ENCODE results near the gene PI4K2B.
"Not testable (repeated sequence)": the region's sequence is repeated elsewhere in the genome, so short reads cannot be mapped to it uniquely, and the experiment has no call there.

The PI4K2B gene

DNA sequence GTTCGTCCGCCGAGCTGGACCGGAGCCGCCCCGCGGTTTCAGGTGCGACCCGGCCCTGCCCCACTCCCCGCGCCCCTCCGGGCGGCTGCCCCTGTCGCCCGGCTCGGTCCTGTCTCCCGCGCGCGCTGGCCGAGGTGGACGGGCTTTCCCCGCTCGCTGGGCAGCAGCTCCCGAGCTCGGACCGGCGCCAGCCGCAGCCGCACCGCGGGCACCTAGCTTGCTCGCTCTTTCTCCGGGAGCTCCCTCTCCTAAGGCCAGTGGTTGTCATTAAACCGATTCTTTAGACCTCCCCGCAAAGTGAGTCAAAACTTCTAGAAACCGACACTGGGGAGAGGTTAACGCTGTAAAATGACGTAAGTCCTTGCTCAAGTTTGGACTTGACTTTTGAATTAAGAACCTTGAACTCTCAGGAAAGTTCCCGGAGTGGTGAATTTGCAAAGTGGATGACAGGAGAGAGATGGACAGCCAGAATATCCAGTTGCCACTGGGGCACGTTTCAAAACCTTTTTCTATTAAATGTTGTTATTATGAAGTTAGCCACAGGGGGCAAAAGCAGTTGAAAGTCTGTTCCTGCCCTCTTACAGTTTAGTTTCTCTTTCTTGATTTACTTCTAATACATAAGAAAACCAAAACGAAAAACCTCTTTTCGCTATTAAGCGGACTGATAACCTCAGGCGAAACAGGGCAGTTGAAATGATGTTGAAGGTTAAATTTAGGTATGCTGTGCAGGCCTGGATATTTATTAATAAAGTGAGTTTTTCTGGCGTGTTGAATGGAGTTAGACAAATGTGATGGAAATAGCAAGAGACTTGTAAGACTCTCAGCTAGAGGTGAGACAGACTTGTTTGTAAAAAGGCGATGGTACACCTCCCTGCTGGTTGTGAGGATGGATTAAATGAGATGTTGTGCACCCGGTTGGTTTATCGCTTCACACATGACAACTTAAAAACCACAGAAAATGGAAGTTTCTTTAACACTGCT is 847 bp downstream of the PI4K2B start:
- ChIA-PET CTCF (interaction anchor here (0.9 to 1.7 kb wide), 2 partner anchors 78 to 80 kb away, joined by 3 to 6 read pairs; partner anchors contain the start of gene ZCCHC4), POLR2A (interaction anchor here (0.6 to 3.3 kb wide), 6 partner anchors 19 to 78 kb away, joined by 3 to 14 read pairs (median 4); partner anchors contain the start of genes SEPSECS and ZCCHC4)
- DNase-seq (ENCODE audit: extremely low spot score), result peak; percentile 21
- TF ChIP-seq NFRKB (IDR thresholded peaks at IDR 0.05) (no peak), FOXK2 (IDR thresholded peaks at IDR 0.05) (no peak)
- TF ChIP-seq, protein P1, sequence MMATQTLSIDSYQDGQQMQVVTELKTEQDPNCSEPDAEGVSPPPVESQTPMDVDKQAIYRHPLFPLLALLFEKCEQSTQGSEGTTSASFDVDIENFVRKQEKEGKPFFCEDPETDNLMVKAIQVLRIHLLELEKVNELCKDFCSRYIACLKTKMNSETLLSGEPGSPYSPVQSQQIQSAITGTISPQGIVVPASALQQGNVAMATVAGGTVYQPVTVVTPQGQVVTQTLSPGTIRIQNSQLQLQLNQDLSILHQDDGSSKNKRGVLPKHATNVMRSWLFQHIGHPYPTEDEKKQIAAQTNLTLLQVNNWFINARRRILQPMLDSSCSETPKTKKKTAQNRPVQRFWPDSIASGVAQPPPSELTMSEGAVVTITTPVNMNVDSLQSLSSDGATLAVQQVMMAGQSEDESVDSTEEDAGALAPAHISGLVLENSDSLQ (IDR thresholded peaks at IDR 0.05), result peak; percentile 86

DNA sequence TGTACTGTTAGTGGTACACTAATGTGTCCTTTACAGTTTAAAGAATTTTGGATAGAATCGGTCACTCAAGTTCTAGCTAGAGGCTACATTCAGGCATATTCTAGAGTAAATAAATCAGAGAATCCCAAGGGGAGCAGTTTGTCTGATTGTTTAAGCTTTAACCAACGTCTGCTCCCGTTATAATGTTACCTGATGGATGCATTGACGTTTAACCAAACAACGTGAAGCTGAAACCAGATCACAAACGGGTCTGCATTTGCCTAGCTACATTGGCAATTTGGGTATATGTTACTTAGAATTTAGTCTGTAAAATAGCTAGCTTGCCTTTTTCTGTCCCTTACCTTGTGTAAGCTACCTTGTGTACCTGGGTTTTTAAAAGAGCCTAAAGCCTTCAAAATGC is 1.6 kb downstream of the PI4K2B start:
- no peak for DNase-seq (ENCODE audit: extremely low spot score)
- TF ChIP-seq HDGF (IDR thresholded peaks at IDR 0.05; ENCODE audit: borderline replicate concordance), result no peak
- no peak for TF ChIP-seq ZNF384 (IDR thresholded peaks at IDR 0.05)
- TF ChIP-seq ARNT (IDR thresholded peaks at IDR 0.05), result no peak
- no peak for TF ChIP-seq FOXK2 (IDR thresholded peaks at IDR 0.05)
- TF ChIP-seq CTBP1 (IDR thresholded peaks at IDR 0.05; ENCODE audit: borderline replicate concordance), result no peak
- no peak for TF ChIP-seq LEF1 (IDR thresholded peaks at IDR 0.05; ENCODE audit: borderline replicate concordance)
- no peak for TF ChIP-seq SP1 (IDR thresholded peaks at IDR 0.05)
- TF ChIP-seq NFRKB (IDR thresholded peaks at IDR 0.05), result no peak
- no peak for TF ChIP-seq ELF4 (IDR thresholded peaks at IDR 0.05)
- TF ChIP-seq FOXA1 (IDR thresholded peaks at IDR 0.05), result no peak
- TF ChIP-seq FOXM1 (IDR thresholded peaks at IDR 0.05; ENCODE audit: borderline replicate concordance), result no peak
- no peak for TF ChIP-seq SUZ12 (IDR thresholded peaks at IDR 0.05)
- no peak for TF ChIP-seq BHLHE40 (IDR thresholded peaks at IDR 0.05; ENCODE audit: borderline replicate concordance)
- no peak for TF ChIP-seq TARDBP (IDR thresholded peaks at IDR 0.05)
- TF ChIP-seq, protein P1 (IDR thresholded peaks at IDR 0.05), result no peak
- no peak for TF ChIP-seq L3MBTL2 (conservative IDR thresholded peaks at IDR 0.05)
- CTCF ChIA-PET, result interaction anchor here (0.9 kb wide), 1 partner anchor 79 kb away, joined by 3 read pairs; no protein-coding TSS in a partner anchor
- POLR2A ChIA-PET, result interaction anchor here (0.8 to 1.3 kb wide), 2 partner anchors 21 to 77 kb away, joined by 3 to 4 read pairs; partner anchors contain the start of gene ZCCHC4

DNA sequence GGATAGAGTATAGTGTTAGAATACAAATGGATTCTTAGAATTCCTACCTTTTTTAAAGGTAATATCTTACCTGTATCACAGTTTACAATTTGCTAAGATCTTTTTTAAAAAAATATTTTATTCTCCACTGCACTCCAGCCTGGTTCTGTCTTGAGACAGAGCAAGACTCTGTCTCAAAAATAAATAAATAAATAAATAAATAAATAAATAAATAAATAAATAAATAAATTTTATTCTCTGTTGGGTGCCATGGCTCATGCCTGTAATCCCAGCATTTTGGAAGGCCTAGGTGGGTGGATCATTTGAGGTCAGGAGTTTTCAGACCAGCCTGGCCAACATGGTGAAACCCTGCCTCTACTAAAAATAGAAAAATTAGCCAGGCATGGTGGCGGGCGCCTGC is 2.2 kb downstream of the PI4K2B start:
- not testable (repeated sequence) for DNase-seq (ENCODE audit: extremely low spot score)
- ChIA-PET POLR2A (interaction anchor here (0.8 kb wide), 1 partner anchor 77 kb away, joined by 4 read pairs; the partner anchor contains the start of gene ZCCHC4), CTCF (interaction anchor here (0.9 kb wide), 1 partner anchor 79 kb away, joined by 3 read pairs; no protein-coding TSS in a partner anchor)

DNA sequence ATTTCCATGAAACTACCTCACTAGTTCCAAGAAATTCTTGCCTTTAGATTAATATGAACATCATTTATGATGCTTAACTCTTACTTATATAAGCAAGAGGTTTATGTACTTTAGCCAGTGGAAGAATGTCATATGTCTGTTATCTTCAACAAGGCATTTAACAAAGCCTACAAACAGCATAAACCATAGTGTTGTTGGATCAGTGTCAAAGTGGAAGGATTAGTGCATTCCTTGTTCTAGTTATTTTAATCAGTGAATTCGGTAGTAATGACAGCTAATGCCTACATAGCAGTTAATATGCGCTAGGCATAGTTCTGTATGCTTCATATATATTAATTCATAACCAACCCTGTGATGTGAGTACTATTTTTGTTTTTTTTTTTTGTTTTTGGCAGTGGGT is 3.1 kb downstream of the PI4K2B start:
- TF ChIP-seq NFRKB (IDR thresholded peaks at IDR 0.05), result no peak
- TF ChIP-seq FOXA1 (IDR thresholded peaks at IDR 0.05), result no peak
- TF ChIP-seq L3MBTL2 (conservative IDR thresholded peaks at IDR 0.05), result no peak
- TF ChIP-seq SP1 (IDR thresholded peaks at IDR 0.05), result no peak
- no peak for TF ChIP-seq FOXK2 (IDR thresholded peaks at IDR 0.05)
- TF ChIP-seq CTBP1 (IDR thresholded peaks at IDR 0.05; ENCODE audit: borderline replicate concordance), result no peak
- no peak for TF ChIP-seq ARNT (IDR thresholded peaks at IDR 0.05)
- no peak for TF ChIP-seq SUZ12 (IDR thresholded peaks at IDR 0.05)
- TF ChIP-seq HDGF (IDR thresholded peaks at IDR 0.05; ENCODE audit: borderline replicate concordance), result no peak
- no peak for TF ChIP-seq ZNF384 (IDR thresholded peaks at IDR 0.05)
- no peak for TF ChIP-seq ELF4 (IDR thresholded peaks at IDR 0.05)
- TF ChIP-seq FOXM1 (IDR thresholded peaks at IDR 0.05; ENCODE audit: borderline replicate concordance), result no peak
- POLR2A ChIA-PET, result no interaction called here

DNA sequence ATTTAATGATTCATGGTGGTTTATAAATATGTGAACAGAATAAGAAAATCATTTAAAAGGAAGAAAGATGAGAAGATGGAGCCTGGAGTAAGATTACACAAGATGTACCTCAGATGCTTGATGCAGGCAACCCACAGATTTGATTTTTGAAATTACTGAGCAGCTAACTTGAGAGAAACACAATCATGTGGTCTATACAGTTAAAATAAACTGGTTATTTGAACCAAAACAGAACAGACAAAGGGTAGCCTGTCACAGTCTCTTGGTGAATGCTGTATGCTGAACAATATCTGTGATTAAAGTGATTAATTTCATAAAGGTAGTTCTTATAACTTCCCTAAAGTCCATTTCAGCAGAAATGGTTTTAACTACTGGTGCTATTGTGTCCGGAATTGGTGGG is 4.2 kb downstream of the PI4K2B start:
- no peak for DNase-seq (ENCODE audit: extremely low spot score)
- CTCF ChIA-PET, result no interaction called here
- POLR2A ChIA-PET, result no interaction called here
- TF ChIP-seq BHLHE40 (IDR thresholded peaks at IDR 0.05; ENCODE audit: borderline replicate concordance) (no peak), HDGF (IDR thresholded peaks at IDR 0.05; ENCODE audit: borderline replicate concordance) (no peak), FOXM1 (IDR thresholded peaks at IDR 0.05; ENCODE audit: borderline replicate concordance) (no peak), L3MBTL2 (conservative IDR thresholded peaks at IDR 0.05) (no peak), FOXK2 (IDR thresholded peaks at IDR 0.05) (no peak), CTBP1 (IDR thresholded peaks at IDR 0.05; ENCODE audit: borderline replicate concordance) (no peak), ARNT (IDR thresholded peaks at IDR 0.05) (no peak), SUZ12 (IDR thresholded peaks at IDR 0.05) (no peak), SP1 (IDR thresholded peaks at IDR 0.05) (no peak), ZNF384 (IDR thresholded peaks at IDR 0.05) (no peak), FOXA1 (IDR thresholded peaks at IDR 0.05) (no peak), LEF1 (IDR thresholded peaks at IDR 0.05; ENCODE audit: borderline replicate concordance) (no peak), TARDBP (IDR thresholded peaks at IDR 0.05) (no peak), ELF4 (IDR thresholded peaks at IDR 0.05) (no peak), NFRKB (IDR thresholded peaks at IDR 0.05) (no peak)
- TF ChIP-seq, protein P1 (IDR thresholded peaks at IDR 0.05), result no peak

More for the DNA sequence above, 3.1 kb downstream of the PI4K2B start:
- DNase-seq (ENCODE audit: extremely low spot score), result no peak
- CTCF ChIA-PET, result no interaction called here

GRCh38 chr4:25239528-25239927 is 5.7 kb downstream of the PI4K2B start:
- DNase-seq (ENCODE audit: extremely low spot score); POLR2A ChIA-PET; CTCF ChIA-PET: not testable (repeated sequence)

- CTCF ChIA-PET; DNase-seq (ENCODE audit: extremely low spot score); POLR2A ChIA-PET: not testable (repeated sequence)
These were observed 6.9 kb downstream of the PI4K2B start for GRCh38 chr4:25240754-25241210.

DNA sequence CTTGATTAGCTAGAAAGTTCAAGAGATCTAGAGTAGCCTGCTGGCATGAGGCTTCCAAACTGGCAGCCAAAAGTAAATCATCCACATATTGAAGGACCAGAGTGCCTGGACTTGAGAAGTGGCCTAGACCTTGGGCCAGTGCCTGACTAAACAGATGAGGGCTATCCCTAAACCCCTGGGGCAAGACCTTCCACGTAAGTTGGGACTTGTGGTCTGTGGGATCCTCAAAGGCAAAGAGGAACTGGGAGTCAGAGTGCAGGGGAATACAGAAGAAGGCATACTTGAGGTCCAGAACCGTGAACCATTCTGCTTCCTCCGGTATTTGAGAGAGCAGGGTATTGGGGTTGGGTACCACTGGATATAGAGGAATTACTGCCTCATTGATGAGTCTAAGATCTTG is 8.4 kb downstream of the PI4K2B start:
- DNase-seq (ENCODE audit: extremely low spot score); POLR2A ChIA-PET; CTCF ChIA-PET: not testable (repeated sequence)

Measured in HEK293T (cell line).